ENCODE data around the gene BCL11A.

BCL11A gene

GRCh38 chr2:60527762-60528161 is 25.7 kb downstream of the BCL11A start:
- no peak for DNase-seq (ENCODE audit: low read depth in 2 of 2)

DNA sequence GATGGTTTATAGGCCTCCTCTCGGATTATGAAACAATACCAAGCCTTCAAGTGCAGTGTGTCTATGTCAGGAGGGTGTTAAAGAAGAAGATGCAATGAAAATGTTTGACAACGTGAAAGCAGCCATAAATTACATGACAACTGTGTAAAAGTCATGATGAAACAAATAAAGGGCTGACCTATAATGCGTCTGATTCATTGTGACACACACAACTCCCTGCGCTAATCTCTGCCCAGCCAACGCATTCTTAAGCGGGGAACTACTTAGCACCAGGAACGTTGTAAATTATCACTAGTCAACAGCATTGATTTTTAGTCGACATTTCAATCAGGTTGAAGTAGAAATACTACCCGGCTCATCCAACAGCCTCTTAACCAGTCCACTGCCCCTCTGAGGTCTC is 26.8 kb downstream of the BCL11A start:
- no peak for DNase-seq (ENCODE audit: low read depth in 2 of 2)

DNA sequence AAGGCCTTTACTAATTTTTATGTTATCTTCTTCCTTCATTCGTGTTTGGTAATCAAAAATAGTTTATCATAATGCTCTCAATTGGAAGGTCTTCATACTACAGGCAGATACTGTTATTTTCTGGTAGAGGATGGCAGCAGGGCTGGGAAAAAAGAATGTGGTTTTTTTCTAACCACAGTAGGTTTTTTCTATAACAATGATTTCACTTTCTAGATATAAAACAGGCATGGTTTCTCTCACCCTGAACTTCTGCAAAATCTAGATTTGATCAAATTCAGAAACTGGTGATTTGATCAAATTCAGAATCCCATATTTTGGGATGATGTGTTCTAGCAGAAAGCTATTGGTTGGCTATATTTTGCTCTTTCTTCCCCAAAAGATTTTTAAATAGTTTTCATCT is 27.6 kb downstream of the BCL11A start:
- DNase-seq (ENCODE audit: low read depth in 2 of 2), result no peak

DNA sequence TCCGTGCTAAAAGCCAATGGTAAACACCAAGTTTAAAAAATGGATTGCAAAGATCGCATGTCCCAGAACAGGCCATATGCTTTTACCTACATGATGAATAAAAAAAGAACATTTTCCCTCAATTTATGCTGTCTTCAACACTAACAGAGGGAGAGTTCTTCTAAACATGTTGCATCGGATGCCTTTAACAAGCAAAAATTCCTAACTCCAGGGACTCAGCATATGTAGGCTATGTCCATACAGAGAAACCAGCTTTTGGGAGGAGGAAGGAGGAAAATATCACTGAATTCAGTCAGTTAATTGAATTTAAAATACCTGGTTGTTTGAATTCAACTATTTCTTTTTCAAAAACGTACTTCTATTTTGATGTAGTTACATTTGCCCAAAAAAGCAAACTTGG is 28.6 kb downstream of the BCL11A start:
- no peak for DNase-seq (ENCODE audit: low read depth in 2 of 2)

GRCh38 chr2:60523963-60524362 is 29.5 kb downstream of the BCL11A start:
- DNase-seq (ENCODE audit: low read depth in 2 of 2), result no peak

- DNase-seq (ENCODE audit: low read depth in 2 of 2), result no peak
Observed at GRCh38 chr2:60522462-60522861, 31.0 kb downstream of the BCL11A start.

DNA sequence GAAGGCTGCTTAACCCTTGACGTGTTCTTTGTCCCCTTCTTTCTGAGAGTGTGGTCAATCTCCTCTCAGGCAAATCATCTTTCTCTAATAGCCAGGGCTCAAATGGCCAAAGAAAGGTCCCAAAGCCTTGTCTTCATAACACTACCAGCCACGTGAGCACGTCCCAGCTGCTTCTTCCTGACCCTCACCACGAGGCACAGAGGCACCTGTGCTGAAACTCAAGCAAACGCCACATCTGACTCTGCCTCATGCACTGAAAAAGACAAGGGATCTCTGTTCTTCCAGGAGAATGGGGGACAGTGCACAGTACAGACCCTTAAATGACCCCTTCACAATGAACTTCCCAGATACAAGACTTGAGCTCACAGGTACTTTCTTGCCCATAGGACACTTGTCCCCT is 31.8 kb downstream of the BCL11A start:
- DNase-seq (ENCODE audit: low read depth in 2 of 2), result no peak

DNA sequence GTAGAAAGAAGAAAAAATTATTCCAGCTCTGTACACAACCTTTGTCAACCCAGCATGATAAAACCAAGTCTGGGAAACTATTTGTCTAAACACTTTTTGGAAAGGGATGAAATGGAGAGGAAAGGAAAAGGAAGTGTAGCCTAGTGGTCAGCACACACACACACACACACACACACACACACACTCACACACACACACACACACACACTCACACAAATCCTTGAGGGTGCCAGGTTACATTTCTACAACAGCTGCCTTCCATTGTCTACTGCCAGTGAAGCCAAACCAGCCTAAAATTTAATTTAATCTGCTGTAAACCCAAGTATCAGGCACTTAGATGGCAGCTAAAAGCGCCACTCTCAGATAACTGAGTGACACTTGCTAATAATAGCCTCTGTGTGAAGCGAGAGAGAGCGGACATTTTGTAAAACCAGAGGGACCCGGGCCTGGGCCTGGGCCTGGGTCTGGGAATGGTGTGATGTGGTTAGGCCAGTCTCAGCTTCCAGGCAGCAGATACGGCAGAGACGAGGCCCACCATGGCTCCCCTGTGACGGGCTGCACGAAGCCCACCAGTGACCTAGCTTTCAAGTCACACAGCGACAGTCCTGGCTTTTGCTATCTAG is 32.4 kb downstream of the BCL11A start:
- no peak for DNase-seq (ENCODE audit: low read depth in 2 of 2)

DNA sequence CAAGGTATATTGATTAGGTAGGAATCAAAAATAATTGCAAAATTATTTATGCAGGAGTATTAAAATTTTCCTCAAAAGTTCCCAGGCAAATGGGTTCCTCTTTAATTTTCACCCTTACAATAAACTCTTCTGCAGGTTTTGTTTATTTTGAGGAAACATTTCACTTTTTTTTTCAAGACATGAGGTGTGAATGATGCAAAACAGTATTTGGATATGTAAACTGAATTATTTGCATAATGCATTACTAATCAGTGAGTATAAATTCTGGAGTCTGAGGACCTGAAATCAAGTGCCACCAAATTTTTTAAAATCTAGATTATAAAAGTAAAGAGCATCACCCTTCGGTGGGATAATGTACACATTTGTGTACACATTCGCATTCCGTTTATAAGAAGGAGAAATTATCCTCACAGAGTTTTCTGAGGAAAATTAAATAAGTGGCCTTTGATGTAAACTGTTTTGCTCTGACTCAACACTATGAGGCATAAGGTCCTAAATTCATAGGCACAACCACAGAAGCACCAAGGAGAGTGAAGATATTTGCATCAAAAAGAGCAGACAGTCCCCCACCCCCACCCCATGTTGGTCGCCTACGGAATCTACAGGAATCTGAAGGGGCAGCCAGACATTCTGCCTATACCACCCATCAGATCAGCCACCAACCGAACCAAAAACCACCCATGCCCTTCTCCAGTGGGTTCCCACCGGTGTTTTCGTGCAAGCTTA is 33.1 kb downstream of the BCL11A start:
- no peak for DNase-seq (ENCODE audit: low read depth in 2 of 2)

DNA sequence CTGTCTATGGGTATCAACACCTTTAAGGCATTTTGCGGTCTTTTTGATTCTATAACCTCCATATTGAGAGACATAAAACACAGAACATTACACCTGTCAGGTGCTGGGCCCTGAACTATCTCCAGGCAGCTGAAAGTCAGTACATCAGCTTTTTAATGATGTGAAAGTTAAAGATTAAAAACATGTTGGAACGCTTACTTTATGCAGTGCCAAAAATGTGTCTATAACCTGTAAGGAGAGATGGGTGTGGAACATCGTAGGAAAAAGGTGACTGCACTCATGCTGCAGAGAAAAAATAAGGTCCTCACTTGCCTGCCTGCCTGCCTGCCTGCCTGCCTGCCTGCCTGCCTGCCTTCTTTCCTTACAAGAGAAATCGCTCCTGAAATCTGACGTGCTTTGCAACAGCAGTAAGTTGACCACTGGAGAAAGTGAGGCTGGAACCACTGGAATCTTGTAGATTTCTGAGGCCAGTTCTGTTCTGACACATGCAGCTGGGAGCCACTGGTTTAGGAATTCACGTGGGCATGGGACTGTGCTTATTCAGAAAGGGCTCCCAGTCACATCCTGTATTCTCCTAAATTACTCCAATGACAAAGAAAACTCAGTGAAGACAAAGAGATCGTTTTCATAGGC is 34.1 kb downstream of the BCL11A start:
- no peak for DNase-seq (ENCODE audit: low read depth in 2 of 2)

DNA sequence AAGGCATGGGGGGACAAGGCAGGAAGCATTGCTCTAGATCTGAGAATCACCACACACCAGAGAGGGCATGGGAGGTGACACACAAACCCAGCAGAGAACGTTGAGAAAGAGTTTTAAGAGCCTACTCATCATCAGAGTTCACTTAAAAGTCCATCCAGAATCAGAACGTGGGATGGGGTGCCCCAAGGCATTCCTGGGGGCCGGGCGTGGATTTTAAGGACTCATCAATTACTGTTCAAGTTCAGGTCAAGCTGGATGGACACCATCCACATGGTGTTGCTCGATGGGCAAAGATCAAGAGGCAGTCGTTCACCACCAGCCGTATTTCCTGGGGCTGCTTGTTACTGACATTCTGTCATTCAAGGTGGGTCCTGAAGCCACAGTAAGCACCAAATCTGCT is 34.9 kb downstream of the BCL11A start:
- no peak for DNase-seq (ENCODE audit: low read depth in 2 of 2)

DNA sequence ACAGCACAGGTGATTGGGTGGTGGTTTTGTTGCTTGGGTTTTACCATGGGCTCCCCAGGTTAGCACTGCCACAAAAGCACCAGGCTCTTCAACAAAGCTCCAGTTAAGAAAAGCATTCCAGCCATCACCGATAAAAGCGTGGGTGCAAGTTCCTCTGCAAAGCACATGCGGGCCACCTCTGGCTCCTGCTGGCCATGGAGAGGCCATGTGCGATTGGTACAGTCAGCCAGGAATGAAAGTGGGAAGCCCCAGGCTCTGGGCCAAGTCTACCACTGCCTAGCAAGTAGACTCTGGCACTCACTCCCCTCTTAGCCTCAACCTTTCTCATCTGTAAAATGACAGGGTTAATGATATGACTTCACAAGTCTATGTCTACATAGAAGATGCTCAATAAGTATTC is 36.0 kb downstream of the BCL11A start:
- DNase-seq (ENCODE audit: low read depth in 2 of 2), result no peak

DNA sequence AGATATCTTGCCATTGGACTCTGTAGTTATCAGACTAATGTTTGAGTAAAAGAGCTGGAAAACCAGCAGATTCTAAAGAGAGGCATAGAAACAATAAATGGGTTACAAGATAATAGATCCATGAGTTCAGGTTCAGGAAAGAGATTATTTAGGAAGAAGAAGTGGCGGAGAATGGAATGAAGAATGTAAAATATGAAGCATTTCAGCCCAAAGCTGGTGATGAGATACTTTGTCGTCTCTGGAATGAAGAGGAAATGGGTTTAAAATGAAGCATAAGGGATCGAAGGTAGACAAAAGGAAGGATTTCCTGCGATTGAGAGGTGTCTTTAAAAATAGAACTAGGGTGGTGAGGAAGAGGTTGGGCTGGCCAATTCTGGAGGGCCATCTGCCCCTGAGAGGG is 36.6 kb downstream of the BCL11A start:
- DNase-seq (ENCODE audit: low read depth in 2 of 2), result no peak

GRCh38 chr2:60516383-60516811 is 37.1 kb downstream of the BCL11A start:
- no peak for DNase-seq (ENCODE audit: low read depth in 2 of 2)

DNA sequence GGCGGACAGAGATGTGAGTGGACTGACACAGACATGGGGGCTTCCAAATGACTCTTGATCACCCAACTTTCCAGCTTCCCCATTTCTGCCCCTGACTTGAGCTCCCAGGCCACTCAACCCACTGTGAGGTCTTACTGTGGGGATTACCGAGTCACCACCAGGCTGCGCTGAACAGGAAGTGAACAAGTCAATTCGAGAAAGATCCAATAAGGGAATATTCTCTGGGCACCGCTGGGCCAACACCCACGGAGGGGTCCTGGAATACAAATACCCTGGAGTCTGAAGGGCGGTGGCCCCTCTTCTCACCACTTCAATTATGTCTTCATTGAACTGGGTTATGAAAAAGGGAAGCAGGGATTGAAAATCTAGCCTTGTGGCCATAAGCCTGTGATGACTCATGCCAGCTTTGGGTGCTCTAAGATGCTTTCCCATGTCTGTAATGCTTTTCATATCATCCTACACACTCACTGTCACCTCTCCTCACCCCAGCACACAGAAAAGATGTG is 37.7 kb downstream of the BCL11A start:
- no peak for DNase-seq (ENCODE audit: low read depth in 2 of 2)

DNA sequence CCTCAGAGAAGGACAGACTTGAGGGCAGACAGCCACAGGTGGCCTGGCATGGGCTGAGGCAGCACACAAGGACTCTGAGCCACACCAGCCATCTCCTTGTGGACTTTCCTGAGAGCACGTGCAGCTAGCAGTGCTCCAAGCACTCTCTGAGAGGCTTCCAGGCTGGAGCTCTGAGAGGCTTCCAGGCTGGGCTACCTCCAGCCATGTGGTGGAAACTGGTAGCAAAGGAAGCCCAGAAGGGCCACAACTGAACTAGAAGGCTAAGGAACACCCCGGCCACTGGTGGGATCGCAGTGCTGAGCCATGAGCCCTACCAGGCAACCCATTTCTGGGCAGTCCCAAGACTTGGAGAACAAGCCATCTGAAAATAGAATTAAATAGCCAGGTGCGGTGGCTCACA is 39.5 kb downstream of the BCL11A start:
- DNase-seq (ENCODE audit: low read depth in 2 of 2), result no peak

GRCh38 chr2:60513191-60513590 is 40.3 kb downstream of the BCL11A start:
- no peak for DNase-seq (ENCODE audit: low read depth in 2 of 2)

DNA sequence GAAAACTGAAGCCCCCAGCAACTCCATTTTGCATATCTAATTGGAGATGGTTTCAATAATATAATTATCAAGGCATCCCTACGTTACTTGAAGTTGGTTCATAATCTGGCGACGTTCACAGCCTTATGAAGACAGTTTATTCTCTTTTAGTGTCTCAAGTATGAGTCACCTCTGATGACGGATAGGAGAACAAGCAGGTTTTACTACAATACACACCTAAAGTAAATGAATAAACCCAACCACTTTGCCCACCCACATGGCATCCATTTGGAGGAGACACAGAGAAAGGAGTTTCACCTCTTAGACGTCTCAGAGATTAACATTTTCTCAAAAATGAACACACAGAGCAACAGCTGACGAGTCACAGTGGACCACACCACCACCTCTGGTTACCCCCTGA is 40.8 kb downstream of the BCL11A start:
- no peak for DNase-seq (ENCODE audit: low read depth in 2 of 2)

- DNase-seq (ENCODE audit: low read depth in 2 of 2), result no peak
Observed at GRCh38 chr2:60512062-60512622, 41.3 kb downstream of the BCL11A start.

GRCh38 chr2:60510713-60511112 is 42.7 kb downstream of the BCL11A start:
- no peak for DNase-seq (ENCODE audit: low read depth in 2 of 2)

DNA sequence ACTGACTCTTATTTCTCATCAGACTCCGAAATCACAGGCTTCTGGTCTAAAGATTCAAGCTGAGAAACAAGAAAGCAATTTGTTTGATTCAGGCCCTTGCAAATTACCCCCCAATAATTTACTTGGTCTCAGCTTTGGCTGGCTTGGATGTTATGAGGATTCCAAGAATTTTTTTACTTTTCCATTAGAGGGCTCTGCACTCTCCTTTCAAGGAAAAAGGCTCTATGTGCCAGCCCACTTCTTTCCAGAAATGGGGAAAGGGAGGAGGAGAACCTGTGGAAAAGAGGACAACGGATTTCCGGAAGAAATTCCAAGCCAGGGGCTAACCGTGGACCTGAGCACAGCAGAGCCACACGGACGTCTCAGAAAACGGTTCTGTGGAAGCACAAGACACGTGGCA is 44.4 kb downstream of the BCL11A start:
- no peak for DNase-seq (ENCODE audit: low read depth in 2 of 2)

GRCh38 chr2:60508339-60508917 is 45.0 kb downstream of the BCL11A start:
- no peak for DNase-seq (ENCODE audit: low read depth in 2 of 2)

All from stimulated activated CD4-positive, alpha-beta T cell treated with anti-CD3 and anti-CD28 coated beads, Interleukin-4, amount 100 ng/mL, for 48 hours (primary cell).